ENCODE results near the gene ATP13A2. TPM values are rescaled to one million over a fixed set of nuclear protein-coding genes. Genes with fewer than 3 reads are reported as not detected.
A peak's percentile ranks its signal among the peaks of the same experiment; 100 is the strongest.

ATP13A2 gene
- total and polyA plus RNA-seq, 10 donors: 13.7 to 83.9 (median 55.5) TPM

- Histone ChIP-seq H3K4me3 (no peak overlapping the region), H3K4me1 (peaks cover 0 to 54% (median 19%) of the 10 kb centered on the region in 6 donors), H3K27ac (peak overlapping the region in 2 of 8 donors; percentile 29 to 49), H3K36me3 (peaks cover 0 to 65% (median 64%) of the 10 kb centered on the region in 6 donors), H3K27me3 (replicated peaks in 1 of 7) (no peaks in the 10 kb centered on the region), H3K9me3 (no peaks in the 10 kb centered on the region)
- no peak for DNase-seq
- intact Hi-C loops (cut with DNase I; ENCODE audit: low total_unique reads): no loop called here
- WGBS, 5 donors: 54 to 65% (median 59%) methylated on average over 1 of the region's 1 CpG
- TF ChIP-seq CTCF (IDR thresholded peaks at IDR 0.05 in 8 of 11, conservative IDR thresholded peaks at IDR 0.05 in 3 of 11) (no peak), POLR2AphosphoS5 (IDR thresholded peaks at IDR 0.05) (no peak), POLR2A (IDR thresholded peaks at IDR 0.05) (no peak)
Measured at GRCh38 chr1:17018849-17019248, 7.1 kb upstream of the ATP13A2 start.

- H3K9me3 ChIP-seq: no peaks in the 10 kb centered on the region
- H3K27me3 ChIP-seq (replicated peaks in 1 of 7): no peaks in the 10 kb centered on the region
- H3K4me3 ChIP-seq: no peak overlapping the region
- no peak overlapping the region for H3K27ac ChIP-seq
- DNase-seq: peak; percentile 6
- no peak for TF ChIP-seq POLR2A (IDR thresholded peaks at IDR 0.05)
- TF ChIP-seq CTCF (IDR thresholded peaks at IDR 0.05 in 8 of 11, conservative IDR thresholded peaks at IDR 0.05 in 3 of 11): no peak
- no peak for TF ChIP-seq POLR2AphosphoS5 (IDR thresholded peaks at IDR 0.05)
- intact Hi-C loops (cut with DNase I; ENCODE audit: low total_unique reads): no loop called here
- WGBS, 5 donors: 88 to 95% (median 93%) methylated on average over 7 of the region's 7 CpGs
- H3K36me3 ChIP-seq: peaks cover 0 to 52% (median 50%) of the 10 kb centered on the region in 6 donors
- H3K4me1 ChIP-seq: peaks cover 2 to 54% (median 29%) of the 10 kb centered on the region in 6 donors
Measured at GRCh38 chr1:17017435-17017834, 5.7 kb upstream of the ATP13A2 start.

GRCh38 chr1:17016317-17016661 lies 4.6 kb upstream of the ATP13A2 start:
- Histone ChIP-seq H3K4me1 (peaks cover 6 to 60% (median 37%) of the 10 kb centered on the region in 6 donors), H3K36me3 (peaks cover 0 to 40% (median 39%) of the 10 kb centered on the region in 6 donors), H3K27ac (peak overlapping the region in 2 of 8 donors; percentile 11 to 51), H3K27me3 (replicated peaks in 1 of 7) (no peaks in the 10 kb centered on the region), H3K9me3 (no peaks in the 10 kb centered on the region), H3K4me3 (no peak overlapping the region)
- intact Hi-C loops (cut with DNase I; ENCODE audit: low total_unique reads): no loop called here
- 78 to 89% (median 84%) methylated on average over 5 of the region's 5 CpGs for WGBS, 5 donors
- no peak for DNase-seq
- TF ChIP-seq POLR2AphosphoS5 (IDR thresholded peaks at IDR 0.05): no peak
- no peak for TF ChIP-seq CTCF (IDR thresholded peaks at IDR 0.05 in 8 of 11, conservative IDR thresholded peaks at IDR 0.05 in 3 of 11)
- no peak for TF ChIP-seq POLR2A (IDR thresholded peaks at IDR 0.05)

- Histone ChIP-seq H3K4me1 (peaks cover 17 to 74% (median 50%) of the 10 kb centered on the region in 6 donors), H3K9me3 (no peaks in the 10 kb centered on the region), H3K27ac (peak overlapping the region in 2 of 8 donors; percentile 28 to 50), H3K27me3 (replicated peaks in 1 of 7) (no peaks in the 10 kb centered on the region), H3K36me3 (peaks cover 0 to 27% (median 25%) of the 10 kb centered on the region in 6 donors), H3K4me3 (no peak overlapping the region)
- intact Hi-C loops (cut with DNase I; ENCODE audit: low total_unique reads): no loop called here
- WGBS, 5 donors: 68 to 89% (median 85%) methylated on average over 10 of the region's 10 CpGs
- no peak for TF ChIP-seq POLR2AphosphoS5 (IDR thresholded peaks at IDR 0.05)
- TF ChIP-seq CTCF (IDR thresholded peaks at IDR 0.05 in 8 of 11, conservative IDR thresholded peaks at IDR 0.05 in 3 of 11): no peak
- no peak for TF ChIP-seq POLR2A (IDR thresholded peaks at IDR 0.05)
- DNase-seq: peak; percentile 22
Measured at GRCh38 chr1:17014671-17015567, 3.2 kb upstream of the ATP13A2 start.

Data from spleen (tissue), 11 donors.